Smooth muscle cell of the brain vasculature (primary cell): ENCODE results near the gene HPGD.
"Not testable (repeated sequence)": the region's sequence is repeated elsewhere in the genome, so short reads cannot be mapped to it uniquely, and the experiment has no call there.

ENCODE experiments used
- DNase-seq: peaks from one replicate; pipeline ENCODE4 v3.0.0-alpha.2; 2012; ENCODE audit warnings: low read depth, low spot score

The HPGD gene

DNA sequence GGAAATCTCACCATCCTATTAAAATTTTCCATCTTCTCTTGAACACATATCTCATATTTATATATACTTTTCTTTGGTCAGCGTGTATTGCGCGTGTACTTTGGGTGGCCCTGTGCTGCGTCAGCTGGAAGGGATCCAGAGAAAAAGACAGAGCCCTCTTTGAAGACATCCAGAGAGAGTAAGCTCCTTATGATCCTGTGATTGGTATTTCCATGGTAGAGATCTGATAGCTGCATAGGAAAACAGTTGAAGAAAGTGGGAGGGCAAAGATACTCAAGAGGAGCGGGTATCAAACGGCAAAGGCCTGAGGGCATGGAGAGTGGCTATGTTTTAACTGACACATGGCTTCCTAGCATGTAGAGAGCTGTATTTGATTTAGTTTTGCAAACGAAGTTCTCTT, 4.4 kb upstream of the HPGD start:
- no peak for DNase-seq

GRCh38 chr4:174524242-174524641, 2.0 kb upstream of the HPGD start:
- DNase-seq, result no peak

DNA sequence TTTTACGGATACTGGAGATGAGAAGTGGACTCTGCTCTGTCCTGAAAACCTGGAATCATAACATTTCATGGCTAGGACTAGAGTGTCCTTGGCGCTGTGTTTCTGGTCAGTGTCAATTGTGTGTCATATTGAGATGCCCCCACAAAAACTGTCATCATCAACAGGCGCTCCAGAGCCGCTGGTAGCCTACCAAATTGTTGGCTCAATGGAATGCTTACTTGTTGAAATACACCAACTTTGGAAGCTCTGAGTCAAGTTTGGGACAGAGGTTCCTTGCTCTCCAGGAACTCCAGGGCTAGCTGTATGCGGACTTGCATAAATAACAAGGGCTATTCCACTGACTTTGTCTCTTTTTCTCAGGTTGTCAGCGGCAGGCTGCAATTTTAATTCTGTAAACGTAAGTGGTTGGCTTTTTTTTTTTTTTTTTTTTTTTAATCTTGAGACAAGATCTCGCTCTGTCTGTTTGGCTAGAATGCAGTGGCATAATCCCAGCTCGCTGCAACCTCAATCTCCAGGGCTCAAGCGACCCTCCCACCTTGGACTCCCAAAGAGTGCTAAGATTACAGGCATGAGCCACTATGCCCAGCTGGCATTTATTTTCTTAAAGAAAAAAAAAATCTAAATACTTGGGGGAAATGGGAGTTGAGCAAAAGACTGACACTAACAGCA, 871 bp upstream of the HPGD start:
- no peak for DNase-seq

DNA sequence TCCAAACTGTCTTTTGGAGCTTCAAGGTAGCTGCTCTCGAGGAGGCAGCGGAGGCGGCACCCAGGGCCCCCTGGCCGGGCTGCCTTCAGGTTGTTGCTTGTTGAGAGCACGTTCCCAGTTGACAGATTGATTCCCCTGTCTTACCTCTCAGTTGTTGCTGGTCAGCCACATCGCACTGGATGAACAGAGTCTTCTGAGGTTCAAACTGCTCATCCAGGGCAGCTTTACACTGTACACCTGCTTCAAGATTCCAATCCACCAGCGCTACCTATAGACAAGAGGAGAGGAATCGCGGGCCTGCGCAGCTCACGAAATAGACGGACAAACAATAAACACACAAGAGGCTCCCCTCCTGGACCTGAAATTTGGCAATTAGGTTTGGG, 497 bp downstream of the HPGD start:
- DNase-seq, result no peak

DNA sequence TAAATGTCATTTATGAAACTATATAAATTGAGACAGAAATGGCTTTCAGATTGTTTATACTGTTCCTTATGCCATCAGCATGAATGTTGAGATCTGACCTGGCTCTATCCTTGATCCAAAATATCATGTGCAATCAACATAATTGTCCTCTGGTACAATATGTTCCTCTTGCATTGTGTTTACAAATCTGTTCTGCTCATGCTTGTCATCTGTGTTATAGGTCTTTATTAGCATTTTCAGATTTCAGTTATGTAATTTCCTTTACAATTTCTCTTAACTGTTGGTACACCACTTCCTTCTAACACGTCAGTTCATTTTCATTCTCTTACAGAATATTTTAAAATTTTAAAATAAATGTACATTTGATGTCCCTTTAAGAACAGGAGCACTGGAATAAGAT, 1.6 kb downstream of the HPGD start:
- DNase-seq, result no peak

DNA sequence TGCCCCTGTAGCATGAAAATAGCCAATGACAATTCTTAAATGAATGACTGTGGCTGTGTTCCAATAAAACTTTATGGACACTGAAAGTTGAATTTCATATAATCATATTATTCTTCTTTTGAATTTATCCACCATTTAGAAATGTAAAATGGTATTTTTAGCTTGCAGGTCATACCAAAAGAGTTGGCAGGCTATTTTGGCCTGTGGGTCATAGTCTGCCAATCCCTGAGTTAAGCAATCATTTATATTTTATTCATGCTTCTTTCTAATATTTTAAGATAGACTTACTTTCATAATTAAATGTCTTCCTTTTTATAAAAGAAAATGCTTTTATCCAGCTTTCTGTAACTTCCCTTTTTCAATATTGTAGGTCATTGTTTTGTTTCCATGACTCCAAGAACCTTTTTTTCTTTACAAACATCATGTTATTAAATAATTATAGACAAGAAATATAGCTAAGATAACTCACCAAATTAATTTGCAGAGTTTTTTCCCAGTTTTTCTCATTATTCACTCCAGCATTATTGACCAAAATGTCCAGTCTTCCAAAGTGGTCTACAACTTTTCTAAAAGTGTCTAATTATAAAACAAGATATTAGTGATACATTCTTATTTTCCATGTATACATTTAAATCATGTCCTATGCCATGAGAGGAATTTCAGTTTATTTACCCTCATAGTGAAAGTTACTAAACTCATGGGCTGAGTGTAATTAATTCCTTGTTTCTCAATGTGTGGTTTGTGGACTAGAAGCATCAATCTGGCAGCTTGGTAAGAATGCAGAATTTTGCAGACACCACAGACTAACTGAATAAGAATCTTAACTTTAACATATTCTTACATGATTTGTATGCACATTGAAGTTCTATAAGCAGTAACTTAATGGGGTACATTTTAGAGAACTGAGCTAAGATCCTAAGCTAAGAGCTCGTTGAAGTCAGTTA, 4.5 kb downstream of the HPGD start:
- no peak for DNase-seq

DNA sequence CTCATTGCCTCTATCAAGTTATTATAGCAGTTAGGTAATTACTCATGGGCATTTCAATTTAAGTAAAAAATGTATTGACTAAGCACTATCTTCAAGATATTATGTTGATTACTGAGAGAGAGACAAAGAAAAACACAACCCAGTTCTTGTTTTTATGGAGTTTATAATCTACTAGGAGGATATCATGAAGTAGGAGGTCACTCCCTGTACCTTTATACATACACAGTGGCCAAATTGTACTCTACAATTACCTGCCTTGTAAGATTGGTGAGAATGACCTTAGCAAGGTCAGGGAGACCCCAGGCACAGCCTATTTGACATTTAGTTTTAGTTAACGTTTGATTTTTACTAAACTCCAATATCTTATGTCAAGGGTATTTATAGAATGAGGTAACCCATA, 5.5 kb downstream of the HPGD start:
- no peak for DNase-seq

DNA sequence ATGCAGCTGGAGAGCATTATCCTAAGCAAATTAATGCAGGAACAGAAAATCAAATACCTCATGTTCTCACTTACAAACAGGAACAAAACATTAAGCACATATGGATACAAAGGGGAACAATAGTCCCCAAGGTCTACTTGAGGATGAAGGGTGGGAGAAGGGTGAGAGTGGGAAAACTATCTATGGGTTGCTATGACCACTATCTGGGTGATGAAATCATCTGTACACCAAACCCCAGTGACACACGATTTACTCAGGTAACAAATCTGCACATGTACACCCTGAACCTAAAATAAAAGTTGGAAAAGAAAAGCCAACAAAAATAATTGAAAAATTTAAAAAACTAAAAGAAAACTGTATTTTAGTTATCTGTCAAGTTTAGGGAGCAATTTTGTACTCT, 5.9 kb downstream of the HPGD start:
- DNase-seq, result no peak

GRCh38 chr4:174512745-174513144, 9.5 kb downstream of the HPGD start:
- DNase-seq, result no peak

DNA sequence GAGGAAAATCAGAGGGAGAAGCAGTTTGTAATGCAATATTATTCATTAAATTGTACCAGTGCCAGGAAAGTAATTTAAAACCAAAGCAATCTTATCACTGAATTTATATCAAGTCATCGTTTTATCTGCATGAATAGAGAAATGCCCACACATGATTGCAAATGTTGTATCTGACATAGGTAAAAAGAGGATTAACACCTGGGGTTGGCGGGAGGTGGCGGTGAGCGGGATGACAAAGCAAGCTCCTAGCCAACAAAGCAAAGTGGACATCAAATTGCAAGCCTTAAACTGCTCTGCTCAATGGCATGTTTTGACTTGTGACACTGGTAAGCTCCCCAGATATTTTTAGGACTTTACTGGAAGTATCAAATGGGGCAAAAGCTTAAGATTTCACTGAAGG, 16.4 kb downstream of the HPGD start:
- DNase-seq, result no peak

- no peak for DNase-seq
Observed at GRCh38 chr4:174505007-174505406, 17.3 kb downstream of the HPGD start.

DNA sequence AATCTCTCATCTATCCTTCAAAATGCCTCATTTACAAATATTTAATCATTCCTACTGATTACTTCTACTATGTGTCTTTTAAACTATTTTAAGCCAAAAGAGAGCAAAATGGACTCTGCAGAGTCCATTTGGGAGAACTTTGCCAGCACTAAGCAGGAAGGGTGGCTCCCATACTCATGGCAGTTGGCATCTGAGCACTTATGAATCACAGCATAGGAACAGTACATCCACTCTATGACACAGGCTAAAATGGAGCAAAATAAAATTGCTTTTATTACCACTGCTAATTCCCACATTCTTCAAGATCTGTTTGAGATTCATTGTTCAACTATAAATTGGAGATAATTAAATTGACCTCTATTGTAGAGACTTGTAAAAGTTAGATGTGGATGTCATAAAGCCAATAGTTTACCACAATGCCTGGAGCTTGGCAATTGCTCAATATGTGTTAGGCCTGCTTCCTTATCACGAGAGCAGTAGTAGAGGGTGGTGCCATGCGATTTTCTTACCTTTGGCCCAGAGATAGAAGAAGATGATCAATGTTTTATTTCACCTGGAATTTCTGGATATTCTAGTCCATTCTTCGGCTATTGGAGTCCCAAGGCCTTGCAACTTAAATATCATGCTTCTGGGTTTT, 19.1 kb downstream of the HPGD start:
- DNase-seq, result no peak

DNA sequence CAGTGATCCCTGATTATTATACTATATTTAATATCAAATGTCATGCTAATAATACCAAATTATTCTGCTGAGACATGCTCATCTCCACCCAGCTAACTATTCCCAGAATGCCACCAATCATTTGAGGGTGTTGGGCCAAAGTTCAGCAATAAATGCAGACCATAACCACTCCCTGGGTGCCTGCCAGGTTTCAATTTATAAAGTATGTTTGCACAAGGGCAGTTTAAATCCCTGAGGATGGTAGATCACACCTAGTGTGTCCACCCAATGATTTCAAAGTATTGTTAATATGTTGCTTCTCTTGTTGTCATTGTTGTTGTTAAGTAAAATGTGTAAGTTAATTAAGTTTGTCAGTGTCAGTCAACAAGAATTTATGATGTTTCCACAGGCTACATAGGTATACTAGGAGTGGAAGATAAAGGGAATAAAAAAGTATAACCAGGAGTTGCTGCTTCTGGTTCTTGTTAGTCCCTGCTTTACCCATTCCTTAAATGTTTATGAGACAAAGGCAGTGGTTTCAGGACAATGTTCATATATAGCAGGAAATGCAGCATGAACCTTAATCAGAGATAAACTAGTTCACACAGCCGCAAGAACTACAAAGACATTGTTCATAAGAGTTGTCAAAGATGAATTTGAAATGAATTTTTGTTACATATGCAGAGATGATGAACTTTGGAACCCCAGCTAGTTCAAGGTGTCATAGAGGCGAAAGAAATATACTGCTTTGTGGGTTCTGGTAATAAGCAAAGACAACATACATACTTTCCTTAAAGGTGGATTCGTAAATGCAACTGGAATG, 25.5 kb downstream of the HPGD start:
- DNase-seq, result no peak

GRCh38 chr4:174495626-174496025, 26.7 kb downstream of the HPGD start:
- DNase-seq, result no peak

DNA sequence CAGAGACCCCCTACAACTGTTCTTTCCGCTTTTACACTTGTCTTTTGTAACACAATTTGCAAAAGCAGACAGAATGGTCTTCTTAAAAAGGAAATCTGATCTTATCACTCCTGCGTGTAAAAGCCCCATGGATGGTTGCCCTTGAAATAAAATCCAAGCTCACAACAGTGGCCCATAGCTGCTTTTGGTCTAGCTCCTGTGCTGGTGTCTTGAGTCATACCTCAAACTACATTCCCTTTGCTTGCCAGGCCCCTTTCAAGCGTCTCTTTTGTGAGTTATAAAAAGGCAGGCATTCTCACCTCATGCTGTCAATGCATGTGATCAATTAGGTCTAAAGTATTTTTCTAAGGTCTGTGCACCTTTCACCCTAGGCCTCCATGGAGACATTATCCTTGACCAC, 27.6 kb downstream of the HPGD start:
- no peak for DNase-seq

- DNase-seq, result no peak
Observed at GRCh38 chr4:174494146-174494545, 28.1 kb downstream of the HPGD start.

DNA sequence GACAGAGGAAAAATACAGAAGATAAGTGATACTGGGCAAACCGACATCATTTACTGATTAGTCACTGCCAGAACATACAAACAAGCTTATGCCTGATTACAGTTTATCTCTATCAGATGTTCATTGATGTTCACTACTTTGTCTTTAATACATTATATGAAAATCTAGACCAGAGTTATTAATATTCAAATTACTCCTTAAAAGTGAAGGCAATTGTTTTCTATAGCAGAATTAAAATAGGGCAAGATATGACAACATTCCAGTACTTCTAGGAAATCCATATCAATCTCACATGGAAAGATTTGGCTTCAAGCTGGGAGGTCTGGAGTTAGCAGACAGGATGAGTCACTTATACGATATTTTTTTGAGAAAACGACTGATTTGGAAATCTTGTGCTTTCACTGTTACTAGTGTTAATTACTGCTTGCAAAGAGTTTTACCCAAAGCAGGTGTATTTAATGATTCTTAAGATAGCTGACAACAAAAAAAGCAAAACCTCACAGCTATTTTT, 31.8 kb downstream of the HPGD start:
- peak; percentile 13 for DNase-seq

GRCh38 chr4:174488368-174488767, 33.9 kb downstream of the HPGD start:
- not testable (repeated sequence) for DNase-seq

DNA sequence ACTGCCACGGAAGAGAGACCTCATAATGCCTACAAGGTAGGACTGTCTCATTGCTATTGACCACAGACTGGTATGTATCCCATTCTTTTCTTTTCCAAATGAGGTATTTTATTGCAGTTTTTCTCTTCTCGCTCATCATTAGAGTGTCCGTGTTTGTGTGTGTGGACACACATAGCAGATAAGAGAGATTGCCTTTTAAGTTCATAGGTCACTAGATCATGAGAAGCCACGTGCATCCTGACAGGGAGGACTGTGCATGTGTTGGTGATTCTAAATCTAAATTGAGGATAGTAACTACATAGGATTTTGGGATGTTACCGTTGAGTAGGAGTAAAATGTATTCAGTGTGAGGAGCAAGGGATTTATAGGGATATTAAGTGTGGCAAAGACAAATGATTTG, 37.3 kb downstream of the HPGD start:
- no peak for DNase-seq

GRCh38 chr4:174483792-174484191, 38.5 kb downstream of the HPGD start:
- DNase-seq, result no peak

DNA sequence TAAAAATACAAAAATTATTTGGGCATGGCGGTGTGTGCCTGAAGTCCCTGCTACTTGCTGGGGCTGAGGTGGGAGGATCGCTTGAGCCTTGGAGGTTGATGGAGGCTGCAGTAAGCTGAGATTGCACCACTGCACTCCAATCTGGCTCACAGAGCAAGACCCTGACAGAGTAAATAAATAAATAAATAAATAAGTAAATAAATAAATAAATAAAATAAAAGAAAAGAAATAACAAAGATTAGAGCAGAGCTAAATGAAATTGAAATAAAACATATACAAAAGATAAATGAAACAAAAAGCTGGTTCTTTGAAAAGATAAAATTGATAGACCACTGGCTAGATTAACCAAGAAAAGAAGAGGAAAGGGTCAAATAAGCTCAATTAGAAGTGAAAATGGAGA, 43.1 kb downstream of the HPGD start:
- no peak for DNase-seq

DNA sequence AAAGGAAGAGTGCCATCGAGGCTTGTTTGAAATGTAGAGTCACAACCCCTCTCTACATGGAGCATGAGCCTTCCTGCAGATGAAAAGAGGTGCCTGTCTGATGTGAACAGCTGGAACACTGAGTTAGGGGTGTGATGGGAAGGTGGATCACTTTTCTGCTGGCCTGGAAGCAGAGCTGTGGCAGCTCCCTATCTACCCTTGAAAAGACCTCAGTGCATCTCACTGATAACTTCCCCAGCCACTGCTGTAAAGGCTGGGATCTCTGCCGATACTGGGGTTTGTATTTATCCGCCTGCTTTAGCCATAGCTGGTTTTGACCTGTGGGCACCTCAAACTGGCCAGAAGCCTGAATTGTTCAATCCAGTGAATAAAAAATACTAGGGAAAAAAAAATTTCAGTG, 46.8 kb downstream of the HPGD start:
- no peak for DNase-seq
